Right lobe of liver (tissue), 6 donors: ENCODE results near the gene RUVBL1. TPM values are rescaled to one million over a fixed set of nuclear protein-coding genes. Genes with fewer than 3 reads are reported as not detected.
"Not testable (repeated sequence)": the region's sequence is repeated elsewhere in the genome, so short reads cannot be mapped to it uniquely, and the experiment has no call there.

Experiments
- ATAC-seq, 4 donors: fragments of 200-7000 bp; cut with Tn5 transposase; one replicate each; pipeline ENCODE4 v1.9.1; 2020; ENCODE audit warnings: mild to moderate bottlenecking in 4 of 4, moderate library complexity in 4 of 4
- DNase-seq, 3 donors: peaks; one replicate each; pipeline ENCODE4 v3.0.0-alpha.2; 2020
- H3K27ac ChIP-seq, 3 donors: fragments of 200-600 bp; one replicate each; pipeline ENCODE4 v1.8.0; 2022
- H3K27me3 ChIP-seq, 2 donors: fragments of 200-600 bp; one replicate each; pipeline ENCODE4 v1.8.0; 2022
- H3K36me3 ChIP-seq, 4 donors: fragments of 200-600 bp; sonication (generic) in 1 of 4; one replicate each; pipeline versions ENCODE4 v1.5.1 to v1.8.0; 2017 to 2022; ENCODE audit warnings: control low read depth in 1 of 4
- H3K4me1 ChIP-seq, 4 donors: fragments of 200-600 bp; sonication (generic) in 1 of 4; one replicate each; pipeline versions ENCODE4 v1.5.1 to v1.8.0; 2017 to 2022; ENCODE audit warnings: control low read depth in 1 of 4
- H3K4me3 ChIP-seq, 3 donors: fragments of 200-600 bp; one replicate each; pipeline ENCODE4 v1.8.0; 2022
- H3K9me3 ChIP-seq, 4 donors: fragments of 200-600 bp; sonication (generic) in 1 of 4; one replicate each; pipeline versions ENCODE4 v1.5.1 to v1.8.0; 2017 to 2022; ENCODE audit warnings: control low read depth in 1 of 4
- POLR2A ChIP-seq: fragments of 450-650 bp; IDR thresholded peaks from one replicate; pipeline ENCODE4 v1.6.1; 2017; ENCODE audit warnings: antibody characterized with exemption, mild to moderate bottlenecking
- WGBS: methylation state at CpG from one replicate; pipeline ENCODE4 v1.1.6; 2018; ENCODE audit warnings: low coverage, low lambda C conversion rate; ENCODE audit not compliant: insufficient coverage; ENCODE audit errors: missing lambda C conversion rate; 5-methylcytosine and 5-hydroxymethylcytosine counted together
- intact Hi-C, 2 donors: fragments of 100-400 bp; cut with DNase I; formaldehyde crosslinking; loops; one replicate each; pipeline versions ENCODE4 v1.11.2 to v1.14.1; 2022
- total RNA-seq, 6 experiments: library from RNA; depleted of rRNA in 2 of 6; stranded (reverse); fragments of >200 nt in 2 of 6; fragmentation: NEBNext Ultra II Directional in 3 of 6; extraction: Animal tissue kit (Norgen Biotek cat#: 25700) in 3 of 6; gene quantifications; one replicate each; pipeline versions ENCODE4 v1.1.0 to v1.2.4, GENCODE V29; 2016 to 2023
- TF ChIP-seq, protein P1 (sequence below), 4 donors: fragments of 200-600 bp in 3 of 4; fragments of 450-650 bp in 1 of 4; IDR thresholded peaks; one replicate each; pipeline versions ENCODE4 v1.5.1 to v1.8.0; 2016 to 2022; ENCODE audit warnings: antibody characterized with exemption in 4 of 4, mild to moderate bottlenecking in 2 of 4
- donor health status: DM: no; HTN: yes; CAD: no.
- donor health status: DM: no; HTN: no; CAD: no.
- donor health status: DM: no; HTN: no; CAD: no.
- donor health status: DM: no; HTN: yes; CAD: no.
- donor health status: DM: no; HTN: yes; CAD: no.

RUVBL1 gene
- total RNA-seq, 6 experiments from 2014 or later, result 8.6 to 20.3 (median 12.9) TPM

DNA sequence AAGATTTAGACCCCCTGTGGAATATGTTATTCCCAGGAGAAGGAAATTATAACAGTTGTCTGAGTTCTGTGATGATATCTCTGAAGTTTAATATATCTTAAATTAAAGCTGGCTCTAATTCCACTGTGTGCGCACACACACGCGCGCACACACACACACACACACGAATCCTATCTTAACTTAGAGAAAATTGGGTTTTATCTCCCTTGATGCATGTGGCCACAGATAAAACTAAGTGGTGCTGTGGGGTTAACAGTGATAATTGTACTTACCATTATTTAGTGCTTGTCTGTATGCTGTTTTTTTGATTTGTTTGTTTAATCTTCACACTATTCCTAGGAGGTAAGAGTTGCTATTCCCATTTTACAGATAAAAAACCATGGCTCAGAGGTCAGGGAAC is 37.0 kb upstream of the RUVBL1 start:
- WGBS, result 83% methylated on average over 5 of the region's 5 CpGs
- DNase-seq, result no peak
- Histone ChIP-seq H3K4me1 (no peaks in the 10 kb centered on the region), H3K27me3 (no peaks in the 10 kb centered on the region), H3K9me3 (no peaks in the 10 kb centered on the region), H3K27ac (no peak overlapping the region), H3K36me3 (no peaks in the 10 kb centered on the region), H3K4me3 (no peak overlapping the region)
- TF ChIP-seq, protein P1, sequence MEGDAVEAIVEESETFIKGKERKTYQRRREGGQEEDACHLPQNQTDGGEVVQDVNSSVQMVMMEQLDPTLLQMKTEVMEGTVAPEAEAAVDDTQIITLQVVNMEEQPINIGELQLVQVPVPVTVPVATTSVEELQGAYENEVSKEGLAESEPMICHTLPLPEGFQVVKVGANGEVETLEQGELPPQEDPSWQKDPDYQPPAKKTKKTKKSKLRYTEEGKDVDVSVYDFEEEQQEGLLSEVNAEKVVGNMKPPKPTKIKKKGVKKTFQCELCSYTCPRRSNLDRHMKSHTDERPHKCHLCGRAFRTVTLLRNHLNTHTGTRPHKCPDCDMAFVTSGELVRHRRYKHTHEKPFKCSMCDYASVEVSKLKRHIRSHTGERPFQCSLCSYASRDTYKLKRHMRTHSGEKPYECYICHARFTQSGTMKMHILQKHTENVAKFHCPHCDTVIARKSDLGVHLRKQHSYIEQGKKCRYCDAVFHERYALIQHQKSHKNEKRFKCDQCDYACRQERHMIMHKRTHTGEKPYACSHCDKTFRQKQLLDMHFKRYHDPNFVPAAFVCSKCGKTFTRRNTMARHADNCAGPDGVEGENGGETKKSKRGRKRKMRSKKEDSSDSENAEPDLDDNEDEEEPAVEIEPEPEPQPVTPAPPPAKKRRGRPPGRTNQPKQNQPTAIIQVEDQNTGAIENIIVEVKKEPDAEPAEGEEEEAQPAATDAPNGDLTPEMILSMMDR (IDR thresholded peaks at IDR 0.05), result no peak
- no peak for TF ChIP-seq POLR2A
- intact Hi-C loops, result loop anchor here in 1 of 2 donors (10.0 kb wide), 1 partner anchor 224 kb away; no protein-coding TSS in a partner anchor
- no peak for ATAC-seq

DNA sequence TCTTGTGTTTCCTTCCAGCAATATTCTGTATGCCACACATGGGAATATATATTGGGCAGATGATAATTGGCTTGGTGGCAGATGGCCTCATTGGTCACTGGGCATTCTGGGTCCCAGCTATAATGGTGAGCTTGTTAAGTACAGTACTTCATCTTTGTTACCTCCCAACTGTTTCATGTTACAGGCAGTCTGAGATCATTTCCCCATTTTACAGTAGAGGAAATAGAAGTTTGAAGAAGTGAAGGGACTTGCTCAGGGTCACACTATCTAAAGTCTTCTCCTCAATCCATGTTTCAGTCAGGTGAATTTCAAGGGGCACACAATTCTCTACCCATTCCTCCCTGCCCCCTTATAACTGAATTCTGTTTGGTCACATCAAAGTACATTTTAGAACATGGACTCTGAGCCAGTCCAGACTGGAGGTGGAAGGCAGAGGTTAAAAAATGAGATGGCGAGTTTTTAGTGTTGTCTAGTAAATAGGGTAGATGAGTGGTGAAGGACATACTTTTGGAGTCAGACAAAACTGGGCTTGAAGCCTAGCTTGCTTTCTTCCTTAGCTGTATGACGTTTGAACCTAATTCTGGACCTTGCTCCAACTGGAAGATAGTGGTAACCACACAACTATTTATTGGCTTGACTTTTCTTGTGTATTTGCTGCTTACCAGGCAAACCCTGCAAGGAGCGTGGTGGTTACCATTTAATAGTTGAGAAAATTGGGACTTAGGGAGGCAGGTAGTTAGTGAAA is 32.2 kb upstream of the RUVBL1 start:
- H3K27me3 ChIP-seq, result no peaks in the 10 kb centered on the region
- DNase-seq (no peak), ATAC-seq (no peak)
- no peaks in the 10 kb centered on the region for H3K9me3 ChIP-seq
- no peak overlapping the region for H3K4me3 ChIP-seq
- intact Hi-C loops, result no loop called here
- WGBS, result 62% methylated on average over 3 of the region's 3 CpGs
- H3K36me3 ChIP-seq, result no peaks in the 10 kb centered on the region
- no peak overlapping the region for H3K27ac ChIP-seq
- no peak for TF ChIP-seq POLR2A
- TF ChIP-seq, protein P1 (IDR thresholded peaks at IDR 0.05), result no peak
- H3K4me1 ChIP-seq, result peaks cover 0 to 22% (median 7%) of the 10 kb centered on the region in 4 donors

DNA sequence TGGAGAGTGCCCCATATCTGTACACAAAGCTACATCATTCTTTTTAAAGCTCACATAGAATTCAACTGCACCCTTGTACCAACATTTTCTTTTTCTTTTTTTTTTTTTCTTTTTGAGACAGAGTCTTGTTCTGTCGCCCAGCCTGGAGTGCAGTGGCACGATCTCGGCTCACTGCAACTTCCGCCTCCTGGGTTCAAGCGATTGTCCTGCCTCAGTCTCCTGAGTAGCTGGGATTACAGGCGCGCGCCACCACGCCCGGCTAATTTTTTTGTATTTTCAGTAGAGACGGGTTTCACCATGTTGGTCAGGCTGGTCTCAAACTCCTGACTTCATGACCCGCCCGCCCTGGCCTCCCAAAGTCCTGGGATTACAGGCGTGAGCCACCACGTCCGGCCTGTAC is 30.7 kb upstream of the RUVBL1 start:
- ATAC-seq, intact Hi-C loops, H3K36me3 ChIP-seq, H3K9me3 ChIP-seq, H3K27ac ChIP-seq, H3K27me3 ChIP-seq: not testable (repeated sequence)
- H3K4me1 ChIP-seq, result peaks cover 0 to 22% (median 7%) of the 10 kb centered on the region in 4 donors
- WGBS, result 87% methylated on average over 13 of the region's 16 CpGs
- peak overlapping the region; percentile 72 to 99 (median 85) for H3K4me3 ChIP-seq
- peak in 1 of 3 donors; percentile 20 for DNase-seq

DNA sequence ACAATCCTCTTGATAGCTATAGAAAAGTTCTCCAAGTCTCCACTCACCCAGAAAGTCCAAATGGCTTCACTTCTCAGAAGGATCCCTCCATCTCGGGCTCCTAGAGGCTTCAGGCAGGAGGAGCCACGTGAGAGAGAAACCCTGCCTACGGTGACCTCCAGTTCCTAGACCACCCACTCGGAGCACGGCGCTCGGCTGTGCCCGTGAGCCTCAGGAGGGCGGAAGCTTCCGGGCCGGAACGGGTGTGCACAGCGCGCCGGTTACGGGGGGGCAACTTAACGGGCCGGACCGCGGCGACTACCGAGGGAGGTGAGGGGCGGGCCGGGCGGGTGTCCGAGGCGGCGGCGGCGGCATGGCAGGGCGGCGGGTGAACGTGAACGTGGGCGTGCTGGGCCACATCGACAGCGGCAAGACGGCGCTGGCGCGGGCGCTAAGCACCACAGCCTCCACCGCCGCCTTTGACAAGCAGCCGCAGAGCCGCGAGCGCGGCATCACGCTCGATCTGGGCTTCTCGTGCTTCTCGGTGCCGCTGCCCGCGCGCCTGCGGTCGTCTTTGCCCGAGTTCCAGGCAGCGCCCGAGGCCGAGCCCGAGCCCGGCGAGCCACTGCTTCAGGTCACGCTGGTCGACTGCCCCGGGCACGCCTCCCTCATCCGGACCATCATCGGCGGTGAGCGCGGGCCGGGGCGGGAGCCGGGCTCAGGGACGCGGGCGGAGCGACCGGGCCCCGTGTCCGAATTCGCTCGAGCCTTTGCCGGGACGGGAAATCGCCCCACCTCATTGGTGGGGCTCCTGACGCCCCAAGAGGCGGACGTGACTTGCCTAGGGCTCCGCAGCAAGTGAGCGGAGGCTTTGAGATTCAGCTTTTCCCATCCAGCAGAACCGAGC is 29.8 kb upstream of the RUVBL1 start, which contains the start of gene EEFSEC:
Gene EEFSEC (plus strand): TSS at position 326 of the 886 bp plus-strand sequence. CDS start 27 bp downstream, at position 353.
- Histone ChIP-seq H3K27me3 (no peaks in the 10 kb centered on the region), H3K4me1 (peaks cover 0 to 22% (median 7%) of the 10 kb centered on the region in 4 donors), H3K9me3 (no peaks in the 10 kb centered on the region), H3K4me3 (peak within 1 kb of the TSS; percentile 72 to 99 (median 85)), H3K36me3 (no peaks in the 10 kb centered on the region), H3K27ac (peak within 1 kb of the TSS; percentile 59 to 85 (median 83))
- TF ChIP-seq, protein P1 (IDR thresholded peaks at IDR 0.05), result no peak
- peak; percentile 73 for TF ChIP-seq POLR2A
- WGBS, result 0% methylated on average over 13 of the region's 96 CpGs
- DNase-seq (peak; percentile 82 to 85 (median 85)), ATAC-seq (peak; percentile 85 to 92 (median 90))
- intact Hi-C loops, result no loop called here
